Natural killer cell (primary cell): ENCODE results near the gene MARK4. TPM values are rescaled to one million over a fixed set of nuclear protein-coding genes. Genes with fewer than 3 reads are reported as not detected.

Source experiments
- ATAC-seq, 3 donors: fragments of 150-1000 bp in 2 of 3; fragments of 200-7000 bp in 1 of 3; cut with Tn5 transposase; 1 replicate in 1 of 3; 2 replicates in 2 of 3; pipeline ENCODE4 v1.10.0; 2021; ENCODE audit warnings: mild to moderate bottlenecking in 2 of 3, moderate library complexity in 2 of 3
- DNase-seq, 2 donors: peaks; one replicate each; pipeline versions ENCODE4 v3.0.0 to v3.0.0-alpha.2; 2013 to 2021; ENCODE audit warnings: mixed read lengths in 1 of 2
- H3K27ac ChIP-seq: one replicate; pipeline ENCODE4 v1.5.1; 2013; ENCODE audit warnings: mild to moderate bottlenecking, low read length
- H3K27me3 ChIP-seq: one replicate; pipeline ENCODE4 v1.6.1; 2013; ENCODE audit warnings: low read length; ENCODE audit not compliant: control insufficient read depth, insufficient read depth
- H3K36me3 ChIP-seq: one replicate; pipeline ENCODE4 v1.6.1; 2013; ENCODE audit warnings: low read length; ENCODE audit not compliant: control insufficient read depth, insufficient read depth
- H3K4me1 ChIP-seq: one replicate; pipeline ENCODE4 v1.6.1; 2013; ENCODE audit warnings: low read length; ENCODE audit not compliant: control insufficient read depth, insufficient read depth
- H3K4me3 ChIP-seq: one replicate; pipeline ENCODE4 v1.5.1; 2013; ENCODE audit warnings: low read length
- H3K9me3 ChIP-seq: one replicate; pipeline ENCODE4 v1.6.1; 2013; ENCODE audit warnings: low read length; ENCODE audit not compliant: control insufficient read depth, insufficient read depth
- H3K27ac Mint-ChIP-seq, 2 donors: one replicate each; pipeline ENCODE4 v1.8.0; 2022; ENCODE audit warnings: mild to moderate bottlenecking in 2 of 2, mixed read lengths in 2 of 2, moderate library complexity in 1 of 2
- H3K27me3 Mint-ChIP-seq, 2 donors: one replicate each; pipeline ENCODE4 v1.8.0; 2022; ENCODE audit warnings: low read depth in 2 of 2, mixed read lengths in 2 of 2
- H3K36me3 Mint-ChIP-seq: one replicate; pipeline ENCODE4 v1.8.0; 2022; ENCODE audit warnings: mixed read lengths
- H3K4me1 Mint-ChIP-seq, 2 donors: one replicate each; pipeline ENCODE4 v1.8.0; 2022; ENCODE audit warnings: mixed read lengths in 2 of 2
- H3K4me3 Mint-ChIP-seq: one replicate; pipeline ENCODE4 v1.8.0; 2022; ENCODE audit warnings: mild to moderate bottlenecking, moderate library complexity, mixed read lengths
- H3K9me3 Mint-ChIP-seq, 2 donors: one replicate each; pipeline ENCODE4 v1.8.0; 2022; ENCODE audit warnings: mixed read lengths in 2 of 2
- CTCF ChIP-seq: fragments of 200-600 bp; IDR thresholded peaks from one replicate; pipeline ENCODE4 v1.8.0; 2022; ENCODE audit warnings: antibody characterized with exemption
- WGBS: methylation state at CpG from one replicate; pipeline ENCODE4 v1.1.7; 2013; ENCODE audit warnings: missing lambda C conversion rate; ENCODE audit not compliant: insufficient coverage; 5-methylcytosine and 5-hydroxymethylcytosine counted together
- intact Hi-C: fragments of 100-400 bp; cut with micrococcal nuclease; formaldehyde crosslinking; loops from one replicate; pipeline ENCODE4 v1.14.2; 2022
- total RNA-seq, 4 donors: library from RNA; stranded (reverse); fragments of 120-200 nt in 1 of 4; gene quantifications; one replicate each; pipeline versions ENCODE4 v1.2.3 to v1.2.4, GENCODE V29; 2013 to 2022

The MARK4 gene
- total RNA-seq, 3 donors from 2014 or later (not counting 1 experiment from before 2014, with no cell fraction given): 50.4 to 53.6 (median 51.4) TPM

- Histone ChIP-seq H3K36me3 (no peaks in the 10 kb centered on the region), H3K27me3 (no peaks in the 10 kb centered on the region), H3K4me1 (peaks cover 15% of the 10 kb centered on the region), H3K27ac (no peak overlapping the region), H3K4me3 (no peak overlapping the region), H3K9me3 (no peaks in the 10 kb centered on the region)
- WGBS: 90% methylated on average over 3 of the region's 3 CpGs
- no peak overlapping the region for H3K4me3 Mint-ChIP-seq
- TF ChIP-seq CTCF: no peak
- no peaks in the 10 kb centered on the region for H3K9me3 Mint-ChIP-seq
- H3K27me3 Mint-ChIP-seq: peaks cover 0 to 7% of the 10 kb centered on the region in 2 donors
- intact Hi-C loops: no loop called here
- no peaks in the 10 kb centered on the region for H3K36me3 Mint-ChIP-seq
- DNase-seq: no peak
- ATAC-seq: no peak
- H3K4me1 Mint-ChIP-seq: peaks cover 6 to 29% of the 10 kb centered on the region in 2 donors
- no peak overlapping the region for H3K27ac Mint-ChIP-seq
Measured at GRCh38 chr19:45231891-45232290, 19.2 kb upstream of the MARK4 start.

DNA sequence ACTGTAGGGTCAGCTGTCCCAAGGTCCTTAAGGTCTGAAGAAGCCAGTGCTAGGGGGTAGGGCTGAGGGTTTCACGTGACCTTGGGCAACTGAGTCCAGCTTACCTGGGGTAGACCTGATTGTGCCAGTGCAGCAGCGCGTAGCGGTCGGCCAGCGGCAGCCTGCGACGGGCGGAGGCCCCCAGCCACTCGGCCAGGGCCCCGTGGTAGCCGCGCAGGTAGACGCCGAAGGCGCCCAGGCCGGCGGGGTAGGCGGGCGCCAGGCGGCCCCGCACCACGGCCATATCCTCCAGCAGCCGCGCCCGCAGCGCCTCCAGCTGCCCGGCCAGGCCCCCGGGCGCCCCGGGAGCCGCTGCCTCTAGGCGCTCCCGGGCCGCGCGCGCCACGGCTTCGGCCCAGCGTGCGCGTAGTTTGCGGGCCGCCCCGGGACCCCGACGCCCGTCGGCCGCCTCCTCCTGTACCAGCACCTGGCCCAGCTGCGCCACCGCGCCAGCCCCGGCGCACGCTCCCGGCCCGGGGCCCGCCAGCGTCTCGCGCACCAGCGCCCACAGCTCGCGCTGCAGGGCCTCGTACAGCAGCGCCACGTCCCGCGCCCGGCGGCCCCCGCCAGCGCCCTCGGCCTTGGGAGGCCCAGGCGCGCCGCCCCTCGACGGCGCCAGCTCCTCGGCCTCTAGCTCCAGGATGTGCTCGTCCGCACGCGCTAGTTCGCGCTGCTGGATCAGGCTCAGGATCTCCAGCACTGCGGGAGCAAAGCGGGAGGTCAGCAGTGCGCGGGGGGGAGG is 16.8 kb upstream of the MARK4 start:
- no peaks in the 10 kb centered on the region for H3K9me3 ChIP-seq
- Mint-ChIP-seq H3K36me3 (no peaks in the 10 kb centered on the region), H3K9me3 (no peaks in the 10 kb centered on the region), H3K27ac (peak overlapping the region in 1 of 2 donors; percentile 84), H3K4me3 (peak overlapping the region; percentile 69), H3K4me1 (peaks cover 6 to 29% of the 10 kb centered on the region in 2 donors), H3K27me3 (peaks cover 0 to 7% of the 10 kb centered on the region in 2 donors)
- no peak overlapping the region for H3K27ac ChIP-seq
- H3K4me3 ChIP-seq: no peak overlapping the region
- no peak for TF ChIP-seq CTCF
- H3K4me1 ChIP-seq: peaks cover 15% of the 10 kb centered on the region
- no peaks in the 10 kb centered on the region for H3K27me3 ChIP-seq
- 62% methylated on average over 93 of the region's 93 CpGs for WGBS
- no peaks in the 10 kb centered on the region for H3K36me3 ChIP-seq
- ATAC-seq (peak in 1 of 3 donors; percentile 35), DNase-seq (no peak)
- intact Hi-C loops: no loop called here

GRCh38 chr19:45235485-45235884 is 15.6 kb upstream of the MARK4 start:
- DNase-seq: no peak
- H3K9me3 ChIP-seq: no peaks in the 10 kb centered on the region
- Mint-ChIP-seq H3K4me3 (peak overlapping the region; percentile 69), H3K9me3 (no peaks in the 10 kb centered on the region), H3K36me3 (no peaks in the 10 kb centered on the region), H3K27ac (peak overlapping the region; percentile 37 to 84), H3K4me1 (peaks cover 6 to 29% of the 10 kb centered on the region in 2 donors), H3K27me3 (peaks cover 0 to 7% of the 10 kb centered on the region in 2 donors)
- H3K27me3 ChIP-seq: no peaks in the 10 kb centered on the region
- H3K4me3 ChIP-seq: no peak overlapping the region
- H3K36me3 ChIP-seq: no peaks in the 10 kb centered on the region
- TF ChIP-seq CTCF: no peak
- no peak overlapping the region for H3K27ac ChIP-seq
- WGBS: 3% methylated on average over 8 of the region's 8 CpGs
- peak in 2 of 3 donors; percentile 52 to 70 for ATAC-seq
- intact Hi-C loops: no loop called here
- peaks cover 15% of the 10 kb centered on the region for H3K4me1 ChIP-seq
